HG02798 (cell line): ENCODE data around the gene PAQR3.

Experiments used
- ATAC-seq: cut with Tn5 transposase; IDR thresholded peaks from one replicate; pipeline ENCODE4 v1.9.1; 2021; ENCODE audit warnings: mild to moderate bottlenecking; ENCODE audit not compliant: unreplicated experiment, poor library complexity

The PAQR3 gene

GRCh38 chr4:78864405-78865024, 74.7 kb downstream of the PAQR3 start:
- peak; percentile 54 for ATAC-seq

GRCh38 chr4:78863991-78864390, 75.2 kb downstream of the PAQR3 start:
- no peak for ATAC-seq

GRCh38 chr4:78863254-78863869, 75.9 kb downstream of the PAQR3 start:
- ATAC-seq: peak; percentile 67

GRCh38 chr4:78862314-78862737, 76.9 kb downstream of the PAQR3 start:
- no peak for ATAC-seq
